Measurements from ENCODE around the gene TMBIM4.
"Not testable (repeated sequence)": the region's sequence is repeated elsewhere in the genome, so short reads cannot be mapped to it uniquely, and the experiment has no call there.

Gene TMBIM4

GRCh38 chr12:66182956-66183355, 13.2 kb upstream of the TMBIM4 start:
- no peak for DNase-seq

DNA sequence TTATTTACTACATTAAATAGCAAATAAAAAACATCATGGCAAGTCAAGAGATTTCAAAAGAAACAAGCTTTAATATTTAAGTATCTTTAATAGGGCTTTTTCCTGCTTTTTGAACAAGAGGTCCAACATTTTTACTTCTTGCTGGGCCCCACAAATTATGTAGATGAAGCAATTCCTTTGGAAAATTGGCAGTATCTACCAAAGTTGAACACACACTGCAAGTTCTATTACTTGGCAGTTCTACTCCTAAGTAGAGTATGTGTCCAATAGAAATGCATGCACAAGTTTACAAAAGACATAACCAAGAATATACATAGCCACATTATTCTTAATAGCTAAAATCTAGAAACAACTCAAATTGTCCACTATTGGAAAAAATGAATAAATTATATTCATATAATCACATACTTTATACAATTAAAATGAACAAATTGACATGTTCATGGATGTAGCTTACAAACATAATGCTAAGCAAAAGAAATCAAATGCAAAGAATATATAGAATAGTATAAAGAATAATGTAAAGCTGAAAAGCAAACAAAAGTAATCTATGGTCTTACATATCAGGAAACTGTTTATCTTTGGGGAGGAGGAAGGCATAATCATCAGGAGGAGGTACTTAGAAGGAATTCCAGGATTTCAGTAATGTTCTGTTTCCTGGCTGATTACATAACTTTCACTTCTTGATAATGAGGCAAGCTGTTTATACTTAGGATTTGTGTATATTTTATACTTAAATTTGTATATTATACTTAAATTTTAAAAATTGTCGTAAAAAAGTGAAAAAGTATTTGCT, 6.5 kb upstream of the TMBIM4 start:
- DNase-seq, result no peak

DNA sequence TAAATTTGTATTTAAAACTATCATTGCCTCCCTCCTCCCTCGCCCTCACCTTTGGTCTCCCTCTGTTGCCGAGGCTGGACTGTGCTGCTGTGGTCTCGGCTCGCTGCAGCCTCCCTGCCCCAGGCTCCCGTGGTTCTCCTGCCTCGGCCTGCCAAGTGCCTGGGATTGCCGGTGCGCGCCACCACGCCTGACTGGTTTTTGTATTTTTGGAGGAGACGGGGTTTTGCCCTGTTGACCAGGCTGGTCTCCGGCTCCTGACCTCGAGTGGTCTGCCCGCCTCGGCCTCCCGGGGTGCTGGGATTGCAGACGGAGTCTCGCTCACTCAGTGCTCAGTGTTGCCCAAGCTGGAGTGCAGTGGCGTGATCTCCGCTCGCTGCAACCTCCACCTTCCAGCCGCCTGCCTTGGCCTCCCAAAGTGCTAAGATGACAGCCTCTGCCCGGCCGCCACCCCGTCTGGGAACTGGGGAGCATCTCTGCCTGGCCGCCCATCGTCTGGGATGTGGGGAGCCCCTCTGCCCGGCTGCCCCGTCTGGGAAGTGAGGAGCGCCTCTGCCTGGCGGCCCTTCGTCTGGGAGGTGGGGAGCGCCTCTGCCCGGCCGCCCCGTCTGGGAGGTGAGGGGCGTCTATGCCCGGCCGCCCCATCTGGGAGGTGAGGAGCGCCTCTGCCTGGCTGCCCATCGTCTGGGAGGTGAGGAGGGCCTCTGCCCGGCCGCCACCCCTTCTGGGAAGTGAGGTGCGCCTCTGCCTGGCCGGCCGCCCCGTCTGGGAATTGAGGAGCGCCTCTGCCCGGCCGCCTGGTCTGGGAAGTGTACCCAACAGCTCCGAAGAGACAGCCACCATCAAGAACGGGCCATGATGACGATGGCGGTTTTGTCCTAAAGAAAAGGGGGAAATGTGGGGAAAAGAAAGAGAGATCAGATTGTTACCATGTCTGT, 4.9 kb upstream of the TMBIM4 start:
- DNase-seq, result not testable (repeated sequence)

DNA sequence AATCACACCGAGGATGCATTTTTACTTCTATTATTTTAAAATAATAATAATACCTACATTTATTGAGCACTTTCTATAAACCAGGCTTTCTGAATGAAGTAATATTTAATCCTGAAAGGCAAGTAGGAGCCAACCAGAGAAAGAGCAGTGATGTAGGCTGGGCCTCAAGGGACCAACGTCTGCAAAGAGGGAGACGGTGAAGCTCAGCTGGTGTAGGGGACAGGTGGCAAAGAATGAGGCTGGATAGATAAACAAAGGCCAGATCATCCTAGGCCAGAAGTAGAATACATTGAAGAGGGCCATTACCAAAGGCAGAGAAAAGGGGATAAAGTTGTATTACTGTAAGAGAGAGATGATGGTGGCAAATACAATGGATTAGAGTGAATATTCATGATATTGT, 810 bp upstream of the TMBIM4 start:
- no peak for DNase-seq

- DNase-seq, result no peak
Observed at GRCh38 chr12:66168410-66168809, 1.4 kb downstream of the TMBIM4 start.

GRCh38 chr12:66166561-66166960, 3.2 kb downstream of the TMBIM4 start:
- no peak for DNase-seq

DNA sequence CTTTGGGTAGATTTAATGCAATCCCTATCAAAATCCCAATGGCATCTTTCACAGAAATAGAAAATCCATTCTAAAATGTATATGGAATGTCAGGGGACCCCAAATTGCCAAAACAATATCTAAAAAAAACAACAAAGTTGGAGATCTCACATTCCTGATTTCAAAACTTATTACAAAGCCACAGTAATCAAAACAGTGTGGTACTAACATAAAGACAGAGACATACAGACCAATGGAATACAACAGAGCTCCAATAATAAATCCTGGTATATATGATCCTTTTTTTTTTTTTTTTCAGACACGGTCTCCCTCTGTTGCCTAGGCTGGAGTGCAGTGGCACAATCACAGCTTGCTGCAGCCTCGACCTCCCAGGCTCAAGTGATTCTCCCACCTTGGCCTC, 4.7 kb downstream of the TMBIM4 start:
- DNase-seq, result no peak

DNA sequence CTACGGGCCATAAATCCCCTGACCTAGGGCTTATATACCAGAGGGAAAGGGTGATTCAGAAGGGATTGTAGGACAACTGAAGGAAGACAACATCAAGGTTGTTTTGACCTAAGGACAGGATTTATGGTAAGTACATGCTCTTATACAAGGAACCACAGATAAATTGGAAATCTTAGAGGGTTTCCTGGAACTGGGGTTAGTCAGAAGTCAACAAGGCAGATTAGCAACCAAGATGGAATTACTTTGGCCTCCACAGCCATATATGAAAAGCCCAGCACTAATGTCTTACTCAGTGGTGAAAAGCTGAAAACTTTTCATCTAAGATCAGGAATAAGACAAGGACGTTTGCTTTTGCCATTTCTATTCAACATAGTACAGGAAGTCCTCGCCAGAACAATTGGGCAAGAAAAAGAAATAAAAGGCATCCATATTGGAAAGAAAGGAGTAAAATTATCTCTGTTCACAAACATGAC, 5.4 kb downstream of the TMBIM4 start:
- no peak for DNase-seq

DNA sequence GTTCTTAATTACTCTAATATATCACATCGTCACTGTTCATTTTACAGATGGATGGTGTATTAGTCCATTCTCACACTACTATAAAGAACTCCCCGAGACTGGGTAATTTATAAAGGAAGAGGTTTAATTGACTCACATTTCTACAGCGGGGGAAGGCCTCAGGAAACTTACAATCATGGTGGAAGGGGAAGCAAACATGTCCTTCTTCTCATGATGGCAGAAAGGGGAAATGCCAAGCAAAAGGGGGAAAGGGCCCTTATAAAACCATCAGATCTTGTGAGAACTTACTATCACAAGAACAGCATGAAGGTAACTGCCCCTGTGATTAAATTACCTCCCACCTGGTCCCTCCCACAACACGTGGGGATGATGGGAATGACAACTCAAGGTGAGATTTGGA, 6.5 kb downstream of the TMBIM4 start:
- no peak for DNase-seq

- DNase-seq, result no peak
Observed at GRCh38 chr12:66162701-66163100, 7.1 kb downstream of the TMBIM4 start.

DNA sequence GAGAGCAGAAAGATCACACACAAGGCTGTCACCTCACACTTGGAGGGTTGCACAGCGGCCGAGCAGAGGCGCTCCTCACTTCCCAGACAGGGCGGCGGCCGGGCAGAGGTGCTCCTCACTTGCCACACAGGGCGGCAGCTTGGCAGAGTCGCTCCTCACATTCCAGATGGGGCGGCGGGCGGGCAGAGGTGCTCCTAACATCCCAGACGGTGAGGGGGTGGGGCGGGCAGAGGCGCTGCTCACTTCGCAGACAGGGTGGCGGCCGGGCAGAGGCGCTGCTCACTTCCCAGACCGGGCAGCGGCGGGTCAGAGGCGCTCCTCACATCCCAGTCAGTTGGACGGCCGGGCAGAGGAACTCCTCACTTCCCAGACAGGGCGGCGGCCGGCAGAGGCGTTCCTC, 9.1 kb downstream of the TMBIM4 start:
- no peak for DNase-seq

- no peak for DNase-seq
Observed at GRCh38 chr12:66159123-66159522, 10.7 kb downstream of the TMBIM4 start.

DNA sequence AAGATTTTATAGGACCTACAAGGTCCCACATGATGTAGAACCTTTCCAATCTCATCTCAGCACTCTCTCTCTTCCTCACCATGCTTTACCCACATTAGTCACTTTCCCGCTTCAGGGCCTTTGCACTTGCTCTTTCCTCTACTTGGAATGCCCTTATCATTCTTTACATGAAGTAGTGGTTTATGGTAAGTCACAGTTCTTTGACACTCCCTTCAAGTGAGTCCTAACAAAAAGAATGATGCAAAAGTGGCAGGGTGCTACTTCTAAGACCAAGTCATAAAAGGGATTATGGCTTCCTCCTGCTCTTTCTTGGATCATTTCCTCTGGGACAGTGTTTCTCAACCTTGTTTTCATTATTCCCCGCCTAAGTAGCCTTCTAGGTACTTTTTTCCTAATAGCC, 13.1 kb downstream of the TMBIM4 start:
- no peak for DNase-seq

- DNase-seq, result no peak
Observed at GRCh38 chr12:66154776-66155175, 15.0 kb downstream of the TMBIM4 start.

DNA sequence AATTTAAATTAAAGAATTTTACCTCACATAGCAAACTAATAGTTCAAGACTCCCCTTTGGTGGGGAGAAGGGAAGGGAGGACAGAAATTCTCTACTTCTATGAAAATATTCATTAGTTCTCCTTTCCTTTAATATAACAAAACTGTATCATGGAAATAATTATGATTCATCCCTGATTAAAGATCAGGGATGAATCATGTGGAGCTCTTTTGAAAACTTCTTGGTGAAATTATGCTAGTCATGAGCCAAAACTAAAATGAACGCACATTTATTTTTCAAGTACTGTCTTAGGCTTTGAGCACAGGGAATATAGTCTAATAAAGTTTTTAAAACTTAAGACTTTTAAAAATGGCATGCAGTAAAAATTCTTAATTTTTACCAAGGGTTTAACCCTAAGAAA, 17.1 kb downstream of the TMBIM4 start:
- no peak for DNase-seq

- no peak for DNase-seq
Observed at GRCh38 chr12:66149702-66150398, 19.9 kb downstream of the TMBIM4 start.

DNA sequence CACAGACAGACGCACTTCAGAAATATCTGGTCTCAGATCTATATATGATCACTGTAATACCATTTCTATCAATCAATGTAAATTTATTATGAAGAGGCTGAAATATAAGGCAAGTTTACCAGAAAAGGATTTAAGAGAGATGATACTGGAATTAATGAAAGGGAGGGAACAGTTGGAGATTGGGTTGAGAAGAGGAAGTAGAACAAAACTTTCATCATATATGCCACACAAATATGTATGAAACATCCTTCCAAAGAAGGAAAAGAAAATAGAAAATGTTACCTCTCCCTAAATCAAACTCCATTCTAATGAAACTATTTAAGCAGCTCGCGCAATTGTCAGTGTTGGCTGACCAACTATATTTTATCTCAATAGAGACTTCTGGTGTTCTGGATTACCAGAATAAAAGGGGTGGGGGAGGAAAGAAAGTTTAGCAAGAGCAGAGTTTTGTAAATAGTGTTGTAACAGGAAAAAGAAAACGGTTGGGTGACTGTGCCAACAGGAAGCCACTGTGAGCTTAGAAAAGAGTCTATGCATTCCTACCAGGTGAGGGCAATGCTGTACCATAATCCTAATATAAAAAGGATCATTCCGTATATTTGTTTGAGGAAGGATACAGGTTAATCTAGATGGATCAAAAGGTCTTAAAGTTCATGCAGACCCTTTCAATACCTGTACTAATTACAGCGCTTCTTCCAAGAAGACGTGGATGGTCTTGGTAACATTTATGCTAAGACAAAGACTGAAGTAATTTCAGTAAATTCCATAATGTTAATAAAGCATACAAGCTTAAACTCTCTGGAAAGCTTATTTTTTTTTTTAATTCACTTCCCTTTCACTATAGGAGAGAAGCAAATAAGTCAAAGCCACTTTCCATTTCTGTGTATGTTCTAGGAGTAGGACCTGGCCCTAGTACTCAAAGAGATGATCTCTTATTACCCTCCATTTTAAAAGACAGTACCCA, 24.7 kb downstream of the TMBIM4 start:
- DNase-seq, result no peak

DNA sequence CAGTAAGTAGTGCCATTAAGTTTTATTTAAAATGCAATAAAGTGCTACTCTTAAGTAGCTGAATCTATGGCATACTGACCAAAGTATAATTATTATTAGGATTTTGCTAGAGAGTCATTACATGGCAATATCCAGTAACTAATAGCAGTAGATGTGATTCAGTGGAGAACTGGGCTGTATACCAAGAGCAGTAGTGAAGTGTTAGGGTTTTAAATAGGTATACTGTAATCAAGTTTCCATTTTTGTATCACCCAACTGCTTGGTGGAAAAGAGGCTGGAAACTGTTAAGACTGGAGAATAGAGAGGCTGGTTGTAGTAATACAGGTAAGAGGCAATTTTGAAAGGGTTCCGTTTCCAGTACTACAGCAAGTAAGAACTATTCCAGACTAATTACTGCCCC, 25.9 kb downstream of the TMBIM4 start:
- DNase-seq, result no peak

- no peak for DNase-seq
Observed at GRCh38 chr12:66142826-66143225, 27.0 kb downstream of the TMBIM4 start.

DNA sequence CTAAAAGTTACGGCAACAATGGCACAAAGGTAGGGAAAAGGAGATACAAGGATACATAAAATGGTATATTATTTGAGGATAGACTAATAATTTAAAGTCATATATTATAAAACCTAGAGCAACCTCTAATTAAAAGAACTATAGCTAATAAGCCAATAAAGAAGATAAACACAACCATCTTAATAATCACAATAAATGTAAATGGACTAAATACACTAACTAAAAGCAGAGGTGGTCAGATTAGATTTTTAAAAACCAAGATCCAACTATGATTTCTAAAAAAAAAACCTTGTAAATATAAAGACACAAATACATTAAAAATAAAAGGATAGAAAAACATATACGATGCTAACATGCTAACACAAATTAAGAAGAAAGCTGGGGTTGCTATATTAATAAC, 28.5 kb downstream of the TMBIM4 start:
- DNase-seq, result no peak

DNA sequence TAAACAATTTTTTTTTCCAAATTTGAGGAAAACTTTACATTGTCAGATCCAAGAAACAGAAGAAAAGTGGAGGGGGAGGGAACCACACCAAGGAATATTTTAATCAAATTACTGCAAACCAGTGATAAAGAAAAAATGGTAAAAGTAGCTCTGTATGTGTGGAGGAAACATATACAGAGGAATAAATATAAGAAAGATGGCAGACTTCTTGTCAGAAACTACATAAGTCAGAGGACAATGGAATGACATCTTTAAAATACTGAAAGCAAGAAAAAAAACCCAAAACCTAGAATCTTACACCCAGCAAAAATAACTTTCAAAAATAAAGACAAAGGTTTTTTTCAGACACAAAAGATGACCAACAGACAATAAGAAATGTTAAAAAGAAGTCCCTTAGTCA, 29.1 kb downstream of the TMBIM4 start:
- no peak for DNase-seq

DNA sequence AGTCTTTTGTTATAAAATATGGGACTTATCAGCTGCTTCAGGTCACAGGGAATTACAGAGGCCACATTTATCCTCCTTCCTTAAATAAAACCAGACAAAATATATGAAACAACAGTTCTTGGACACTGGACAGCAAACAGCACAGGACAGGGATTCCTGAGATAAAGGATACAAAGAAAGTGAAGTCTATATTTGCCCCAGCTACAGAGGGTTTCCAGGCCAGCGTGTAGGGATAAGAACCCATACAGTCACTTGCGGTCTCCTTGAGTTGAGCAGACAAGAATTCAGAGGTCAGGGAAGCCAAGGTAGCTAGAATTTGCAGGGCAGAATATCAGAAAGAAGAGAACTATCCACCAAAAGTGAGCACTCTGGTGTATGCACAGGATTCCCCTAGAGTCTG, 30.5 kb downstream of the TMBIM4 start:
- DNase-seq, result no peak

Data from stimulated activated CD4-positive, alpha-beta T cell treated with anti-CD3 and anti-CD28 coated beads, Interleukin-4, amount 100 ng/mL, for 24 hours (primary cell).